Nephron progenitor cell (in vitro differentiated cells): ENCODE data around the gene SBK2.
"Not testable (repeated sequence)": the region's sequence is repeated elsewhere in the genome, so short reads cannot be mapped to it uniquely, and the experiment has no call there.

Experiments
- DNase-seq: peaks from one replicate; pipeline ENCODE4 v3.0.0; 2021
- H3K27ac Mint-ChIP-seq: 2 replicates; pipeline ENCODE4 v1.8.0; 2021; ENCODE audit warnings: mild to moderate bottlenecking, moderate library complexity, mixed read lengths
- H3K27me3 Mint-ChIP-seq: 2 replicates; pipeline ENCODE4 v1.8.0; 2021; ENCODE audit warnings: mild to moderate bottlenecking, low read depth, mixed read lengths; ENCODE audit not compliant: poor library complexity
- H3K36me3 Mint-ChIP-seq: 2 replicates; pipeline ENCODE4 v1.8.0; 2021; ENCODE audit warnings: low read depth, mixed read lengths
- H3K4me1 Mint-ChIP-seq: 2 replicates; pipeline ENCODE4 v1.8.0; 2021; ENCODE audit warnings: mixed read lengths
- H3K4me3 Mint-ChIP-seq: 2 replicates; pipeline ENCODE4 v1.8.0; 2021; ENCODE audit warnings: mild to moderate bottlenecking, moderate library complexity, mixed read lengths
- H3K9me3 Mint-ChIP-seq: 2 replicates; pipeline ENCODE4 v1.8.0; 2021; ENCODE audit warnings: mild to moderate bottlenecking, moderate library complexity, mixed read lengths
- TF ChIP-seq, protein P1 (sequence below): fragments of 200-600 bp; sonication (generic); IDR thresholded peaks from 2 replicates; pipeline ENCODE4 v1.5.0; 2021; ENCODE audit warnings: antibody characterized with exemption

Gene SBK2

GRCh38 chr19:55535173-55535964 is 1.6 kb downstream of the SBK2 start:
- Mint-ChIP-seq H3K27ac (peak overlapping the region; percentile 59), H3K9me3 (no peaks in the 10 kb centered on the region), H3K36me3 (no peaks in the 10 kb centered on the region), H3K4me3 (peak overlapping the region; percentile 44), H3K4me1 (peaks cover 50% of the 10 kb centered on the region), H3K27me3 (peaks cover 7% of the 10 kb centered on the region)
- TF ChIP-seq, protein P1, sequence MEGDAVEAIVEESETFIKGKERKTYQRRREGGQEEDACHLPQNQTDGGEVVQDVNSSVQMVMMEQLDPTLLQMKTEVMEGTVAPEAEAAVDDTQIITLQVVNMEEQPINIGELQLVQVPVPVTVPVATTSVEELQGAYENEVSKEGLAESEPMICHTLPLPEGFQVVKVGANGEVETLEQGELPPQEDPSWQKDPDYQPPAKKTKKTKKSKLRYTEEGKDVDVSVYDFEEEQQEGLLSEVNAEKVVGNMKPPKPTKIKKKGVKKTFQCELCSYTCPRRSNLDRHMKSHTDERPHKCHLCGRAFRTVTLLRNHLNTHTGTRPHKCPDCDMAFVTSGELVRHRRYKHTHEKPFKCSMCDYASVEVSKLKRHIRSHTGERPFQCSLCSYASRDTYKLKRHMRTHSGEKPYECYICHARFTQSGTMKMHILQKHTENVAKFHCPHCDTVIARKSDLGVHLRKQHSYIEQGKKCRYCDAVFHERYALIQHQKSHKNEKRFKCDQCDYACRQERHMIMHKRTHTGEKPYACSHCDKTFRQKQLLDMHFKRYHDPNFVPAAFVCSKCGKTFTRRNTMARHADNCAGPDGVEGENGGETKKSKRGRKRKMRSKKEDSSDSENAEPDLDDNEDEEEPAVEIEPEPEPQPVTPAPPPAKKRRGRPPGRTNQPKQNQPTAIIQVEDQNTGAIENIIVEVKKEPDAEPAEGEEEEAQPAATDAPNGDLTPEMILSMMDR, result no peak
- no peak for DNase-seq

DNA sequence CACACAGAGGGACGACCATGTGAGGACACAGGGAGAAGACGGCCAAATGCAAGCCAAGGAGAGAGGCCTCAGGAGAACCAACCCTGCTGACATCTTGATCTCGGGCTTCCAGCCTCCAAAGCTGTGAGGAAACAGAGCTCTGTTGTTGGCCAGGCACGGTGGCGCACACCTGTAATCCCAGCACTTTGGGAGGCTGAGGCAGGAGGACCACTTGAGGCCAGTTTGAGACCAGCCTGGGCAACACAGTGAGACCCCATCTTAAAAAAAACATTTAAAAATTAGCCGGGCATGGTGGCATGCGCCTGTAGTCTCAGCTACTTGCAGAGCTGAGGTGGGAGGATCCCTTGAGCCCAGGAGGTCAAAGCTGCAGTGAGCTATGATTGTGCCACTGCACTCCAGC is 2.7 kb downstream of the SBK2 start:
- H3K27ac Mint-ChIP-seq, H3K36me3 Mint-ChIP-seq, H3K27me3 Mint-ChIP-seq, DNase-seq, H3K9me3 Mint-ChIP-seq, H3K4me3 Mint-ChIP-seq: not testable (repeated sequence)
- peaks cover 39% of the 10 kb centered on the region for H3K4me1 Mint-ChIP-seq

GRCh38 chr19:55530996-55531395 is 5.9 kb downstream of the SBK2 start:
- H3K27me3 Mint-ChIP-seq, result no peaks in the 10 kb centered on the region
- H3K36me3 Mint-ChIP-seq, result no peaks in the 10 kb centered on the region
- TF ChIP-seq, protein P1, result no peak

DNA sequence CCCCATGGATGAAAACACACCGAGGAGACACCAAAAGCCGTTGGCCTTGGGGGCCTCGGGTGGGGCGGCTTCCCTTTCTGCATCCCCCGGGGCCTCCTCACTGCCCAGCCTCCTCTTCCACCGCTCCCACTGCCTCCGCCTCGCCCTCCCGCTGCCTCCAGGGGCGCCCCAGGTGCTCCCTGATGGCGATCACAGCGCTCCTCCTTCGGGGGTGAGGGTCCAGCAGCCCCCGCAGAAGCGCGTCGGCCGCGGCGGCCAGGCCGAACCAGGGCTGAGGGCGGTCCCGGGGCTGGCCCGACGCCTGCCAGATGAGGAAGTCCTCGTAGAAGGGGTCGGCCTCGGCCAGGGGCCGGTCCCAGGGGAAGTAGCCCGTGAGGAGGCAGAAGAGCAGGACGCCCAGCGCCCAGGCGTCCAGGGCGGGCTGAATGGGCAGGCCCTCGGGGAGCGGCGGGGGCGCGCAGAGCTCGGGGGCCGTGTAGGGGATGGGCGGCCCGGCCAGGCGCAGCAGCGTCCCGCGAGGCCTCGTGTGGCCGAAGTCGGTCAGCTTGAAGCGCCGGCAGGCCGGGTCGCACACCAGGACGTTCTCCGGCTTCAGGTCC is 7.2 kb downstream of the SBK2 start:
- H3K9me3 Mint-ChIP-seq, result no peaks in the 10 kb centered on the region
- no peak overlapping the region for H3K27ac Mint-ChIP-seq

More at GRCh38 chr19:55530996-55531395, 5.9 kb downstream of the SBK2 start:
- DNase-seq, result no peak
- H3K9me3 Mint-ChIP-seq, result no peaks in the 10 kb centered on the region
- no peak overlapping the region for H3K27ac Mint-ChIP-seq
- H3K4me1 Mint-ChIP-seq, result peaks cover 18% of the 10 kb centered on the region
- H3K4me3 Mint-ChIP-seq, result no peak overlapping the region

DNA sequence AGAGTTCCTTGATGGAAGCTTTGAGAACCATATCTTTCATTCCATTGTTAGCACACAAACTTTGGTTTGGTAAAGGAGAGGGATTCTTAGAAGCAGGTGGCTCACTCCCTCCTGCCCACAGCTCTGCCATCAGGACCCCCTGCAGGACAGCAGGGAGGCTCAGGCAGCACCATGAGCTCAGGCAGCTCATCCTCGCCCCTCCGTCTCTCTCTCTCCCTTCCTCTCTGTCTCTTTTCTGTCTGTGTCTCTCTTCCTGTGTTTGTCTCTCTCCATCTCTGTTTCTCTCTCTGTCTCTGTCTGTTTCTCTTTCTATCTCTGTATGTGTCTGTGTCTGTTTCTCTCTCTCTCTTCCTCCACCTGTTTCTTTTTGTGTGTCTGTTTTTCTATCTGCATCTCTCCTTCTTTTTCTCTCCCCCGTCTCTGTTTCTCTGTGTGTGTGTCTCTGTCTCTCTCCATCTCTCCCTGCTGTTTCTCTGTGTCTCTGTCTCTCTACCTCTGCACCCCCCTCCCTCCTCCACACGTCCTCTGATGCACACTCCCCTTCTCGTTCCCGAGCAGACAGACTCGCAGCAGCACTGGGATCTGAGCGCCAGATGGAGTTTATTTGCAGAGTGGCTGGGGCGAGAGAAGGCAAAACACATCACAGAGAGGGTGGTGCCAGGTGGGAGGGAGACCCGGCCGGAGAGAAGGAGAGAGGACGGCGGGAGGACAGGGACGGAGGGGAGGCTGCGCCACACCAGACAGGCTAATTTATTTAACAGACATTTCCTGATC is 8.7 kb downstream of the SBK2 start:
- no peak overlapping the region for H3K4me3 Mint-ChIP-seq
- DNase-seq, result no peak
- no peak overlapping the region for H3K27ac Mint-ChIP-seq
- peaks cover 6% of the 10 kb centered on the region for H3K4me1 Mint-ChIP-seq
- TF ChIP-seq, protein P1, result no peak
- no peaks in the 10 kb centered on the region for H3K9me3 Mint-ChIP-seq
- H3K36me3 Mint-ChIP-seq, result peaks cover 4% of the 10 kb centered on the region
- peaks cover 6% of the 10 kb centered on the region for H3K27me3 Mint-ChIP-seq

More for the DNA sequence above, 7.2 kb downstream of the SBK2 start:
- H3K27me3 Mint-ChIP-seq, result no peaks in the 10 kb centered on the region
- TF ChIP-seq, protein P1, result no peak
- DNase-seq, result no peak
- peaks cover 9% of the 10 kb centered on the region for H3K4me1 Mint-ChIP-seq
- H3K36me3 Mint-ChIP-seq, result no peaks in the 10 kb centered on the region
- H3K4me3 Mint-ChIP-seq, result no peak overlapping the region
